Epithelial cell of proximal tubule (primary cell): ENCODE results near the gene IFI44. TPM values are rescaled to one million over a fixed set of nuclear protein-coding genes. Genes with fewer than 3 reads are reported as not detected.

Source experiments
- total RNA-seq: library from RNA; depleted of rRNA; stranded (reverse); fragments of >200 nt; gene quantifications from 2 replicates; pipeline ENCODE4 v1.2.3, GENCODE V29; 2015

IFI44 gene
- total RNA-seq, 1 donor from 2014 or later: 0.17 TPM

Other genes with a start within 250 kb of the IFI44 start
- gene PTGFR, start 158.9 kb upstream of the IFI44 start, total RNA-seq: 0.14 and 1.3 TPM in 2 replicates
- 0.51 and 3.6 TPM in 2 replicates for gene IFI44L, start 29.4 kb upstream of the IFI44 start, total RNA-seq